ENCODE results near the gene KCNE2.

The KCNE2 gene

GRCh38 chr21:34345892-34346291 lies 17.9 kb upstream of the KCNE2 start:
- H2AFZ ChIP-seq (ENCODE audit: low read length) = no peak overlapping the region
- H4K20me1 ChIP-seq (ENCODE audit: insufficient read depth, low read length, poor library complexity, severe bottlenecking) = no peaks in the 10 kb centered on the region
- TF ChIP-seq CTCF (conservative IDR thresholded peaks at IDR 0.05; ENCODE audit: low read length) = no peak
- TF ChIP-seq EZH2phosphoT487 (IDR thresholded peaks at IDR 0.05; ENCODE audit: borderline replicate concordance) = no peak

DNA sequence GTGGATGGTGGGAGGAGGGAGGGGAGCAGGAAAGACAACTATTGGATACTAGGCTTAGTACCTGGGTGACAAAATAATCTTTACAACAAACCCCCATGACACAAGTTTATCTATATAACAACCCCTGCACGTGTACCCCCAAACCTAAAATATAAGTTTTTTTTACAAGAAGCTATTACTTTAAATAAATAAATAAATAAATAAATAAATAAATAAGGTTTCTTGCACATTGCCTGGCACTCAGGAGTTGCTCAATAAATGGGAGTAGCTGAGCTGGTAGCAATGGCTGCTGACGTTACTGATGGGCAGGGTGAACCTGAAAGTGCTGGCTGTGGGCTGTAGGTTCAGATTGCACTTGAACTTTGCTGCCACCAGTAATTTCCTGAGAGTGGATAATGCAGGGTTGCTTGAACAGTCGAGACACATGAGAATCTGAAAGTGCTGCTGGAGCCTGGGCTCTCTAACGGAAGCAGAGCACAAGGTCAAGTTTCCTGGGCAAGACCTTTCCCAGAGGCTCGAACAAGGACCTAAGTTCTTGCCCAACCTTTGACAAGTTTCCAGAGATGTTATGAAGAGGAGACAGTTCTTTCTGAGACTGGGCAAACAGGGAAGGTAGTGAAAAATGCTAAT lies 14.8 kb upstream of the KCNE2 start:
- no peak overlapping the region for H2AFZ ChIP-seq (ENCODE audit: low read length)
- no peaks in the 10 kb centered on the region for H4K20me1 ChIP-seq (ENCODE audit: insufficient read depth, low read length, poor library complexity, severe bottlenecking)
- H3K36me3 ChIP-seq (ENCODE audit: insufficient read depth, low read length) = no peaks in the 10 kb centered on the region
- no peak overlapping the region for H3K9ac ChIP-seq (ENCODE audit: low read depth, low read length, poor library complexity, severe bottlenecking)
- TF ChIP-seq EZH2phosphoT487 (IDR thresholded peaks at IDR 0.05; ENCODE audit: borderline replicate concordance) = no peak
- no peak for TF ChIP-seq CTCF (conservative IDR thresholded peaks at IDR 0.05; ENCODE audit: low read length)
- H3F3A ChIP-seq (ENCODE audit: low read depth) = no peaks in the 10 kb centered on the region
- no peaks in the 10 kb centered on the region for H3K27me3 ChIP-seq (ENCODE audit: insufficient read depth, low read length, poor library complexity, severe bottlenecking)
- H3K4me3 ChIP-seq (ENCODE audit: low read length, poor library complexity, severe bottlenecking) = no peak overlapping the region
- H3K79me2 ChIP-seq (ENCODE audit: insufficient read depth, low read length) = no peaks in the 10 kb centered on the region
- H3K4me2 ChIP-seq (ENCODE audit: low read depth, low read length, poor library complexity, severe bottlenecking) = no peak overlapping the region
- no peaks in the 10 kb centered on the region for H3K9me3 ChIP-seq (ENCODE audit: insufficient read depth, low read depth, low read length)
- no peaks in the 10 kb centered on the region for H3K9me2 ChIP-seq (replicated peaks; ENCODE audit: low read depth, low read length)
- no peaks in the 10 kb centered on the region for H3K4me1 ChIP-seq (ENCODE audit: insufficient read depth, low read length, poor library complexity, severe bottlenecking)

More at GRCh38 chr21:34345892-34346291, 17.9 kb upstream of the KCNE2 start:
- no peak overlapping the region for H3K4me2 ChIP-seq (ENCODE audit: low read depth, low read length, poor library complexity, severe bottlenecking)
- H3K4me3 ChIP-seq (ENCODE audit: low read length, poor library complexity, severe bottlenecking) = no peak overlapping the region
- no peaks in the 10 kb centered on the region for H3K36me3 ChIP-seq (ENCODE audit: insufficient read depth, low read length)
- no peaks in the 10 kb centered on the region for H3K79me2 ChIP-seq (ENCODE audit: insufficient read depth, low read length)
- H3K4me1 ChIP-seq (ENCODE audit: insufficient read depth, low read length, poor library complexity, severe bottlenecking) = no peaks in the 10 kb centered on the region
- no peaks in the 10 kb centered on the region for H3K9me2 ChIP-seq (replicated peaks; ENCODE audit: low read depth, low read length)
- H3F3A ChIP-seq (ENCODE audit: low read depth) = no peaks in the 10 kb centered on the region
- no peaks in the 10 kb centered on the region for H3K9me3 ChIP-seq (ENCODE audit: insufficient read depth, low read depth, low read length)
- H3K9ac ChIP-seq (ENCODE audit: low read depth, low read length, poor library complexity, severe bottlenecking) = no peak overlapping the region
- no peaks in the 10 kb centered on the region for H3K27me3 ChIP-seq (ENCODE audit: insufficient read depth, low read length, poor library complexity, severe bottlenecking)

DNA sequence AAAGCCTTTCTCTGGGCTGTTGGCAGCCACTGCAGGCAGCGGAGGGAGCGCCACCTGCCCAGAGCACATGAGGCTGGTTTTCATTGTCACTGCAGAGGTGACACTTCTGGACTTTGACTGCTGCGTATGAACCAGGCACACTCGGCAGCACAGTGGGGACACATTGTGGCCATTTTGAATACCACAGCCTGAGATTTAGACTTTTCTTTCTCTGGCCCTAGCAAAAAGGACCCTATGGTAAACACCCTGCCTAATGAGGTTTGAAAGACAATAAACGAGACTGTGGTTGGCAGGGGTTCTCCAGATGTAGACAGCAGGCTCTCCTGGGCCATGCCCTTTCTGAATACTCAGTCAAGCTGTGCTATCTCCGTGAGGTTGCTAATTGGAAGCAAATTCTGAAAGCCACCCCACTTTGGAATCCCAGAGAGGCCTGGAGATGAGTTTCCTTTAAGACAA lies 12.0 kb upstream of the KCNE2 start:
- Histone ChIP-seq H3K9me2 (replicated peaks; ENCODE audit: low read depth, low read length) (no peaks in the 10 kb centered on the region), H3K9ac (ENCODE audit: low read depth, low read length, poor library complexity, severe bottlenecking) (no peak overlapping the region), H3K9me3 (ENCODE audit: insufficient read depth, low read depth, low read length) (no peaks in the 10 kb centered on the region), H3K4me2 (ENCODE audit: low read depth, low read length, poor library complexity, severe bottlenecking) (no peak overlapping the region), H3K27me3 (ENCODE audit: insufficient read depth, low read length, poor library complexity, severe bottlenecking) (no peaks in the 10 kb centered on the region), H3K4me1 (ENCODE audit: insufficient read depth, low read length, poor library complexity, severe bottlenecking) (no peaks in the 10 kb centered on the region), H4K20me1 (ENCODE audit: insufficient read depth, low read length, poor library complexity, severe bottlenecking) (no peaks in the 10 kb centered on the region), H3K36me3 (ENCODE audit: insufficient read depth, low read length) (no peaks in the 10 kb centered on the region), H3K4me3 (ENCODE audit: low read length, poor library complexity, severe bottlenecking) (no peak overlapping the region), H3F3A (ENCODE audit: low read depth) (no peaks in the 10 kb centered on the region), H2AFZ (ENCODE audit: low read length) (no peak overlapping the region), H3K79me2 (ENCODE audit: insufficient read depth, low read length) (no peaks in the 10 kb centered on the region)
- TF ChIP-seq CTCF (conservative IDR thresholded peaks at IDR 0.05; ENCODE audit: low read length) = peak; percentile 78
- no peak for TF ChIP-seq EZH2phosphoT487 (IDR thresholded peaks at IDR 0.05; ENCODE audit: borderline replicate concordance)

Data from Loucy (cell line).